ENCODE measurements around the gene ICE2.

The ICE2 gene

GRCh38 chr15:60478566-60479360, at the start of gene ICE2:
TSS of gene ICE2 (minus strand) at chr15:60479142. CDS start at chr15:60477977, 1,165 bp downstream.
- DNase-seq = peak; percentile 97

GRCh38 chr15:60528530-60528929, 49.6 kb upstream of the ICE2 start:
- DNase-seq = no peak

GRCh38 chr15:60527456-60527855, 48.5 kb upstream of the ICE2 start:
- DNase-seq = no peak

- peak; percentile 42 for DNase-seq
These were observed 47.2 kb upstream of the ICE2 start for GRCh38 chr15:60526127-60526616.

- no peak for DNase-seq
These were observed 46.5 kb upstream of the ICE2 start for GRCh38 chr15:60525341-60526039.

- no peak for DNase-seq
These were observed 44.1 kb upstream of the ICE2 start for GRCh38 chr15:60523056-60523455.

- DNase-seq = peak; percentile 88
These were observed 42.0 kb upstream of the ICE2 start for GRCh38 chr15:60520825-60521368.

- no peak for DNase-seq
These were observed 41.3 kb upstream of the ICE2 start for GRCh38 chr15:60520013-60520824.

- DNase-seq = no peak
These were observed 40.3 kb upstream of the ICE2 start for GRCh38 chr15:60519218-60519617.

- no peak for DNase-seq
These were observed 39.6 kb upstream of the ICE2 start for GRCh38 chr15:60518511-60518910.

- no peak for DNase-seq
These were observed 35.4 kb upstream of the ICE2 start for GRCh38 chr15:60514261-60514881.

GRCh38 chr15:60513676-60514075, 34.7 kb upstream of the ICE2 start:
- no peak for DNase-seq

GRCh38 chr15:60512937-60513336, 34.0 kb upstream of the ICE2 start:
- DNase-seq = no peak

GRCh38 chr15:60511351-60512031, 32.5 kb upstream of the ICE2 start:
- no peak for DNase-seq

GRCh38 chr15:60510006-60510405, 31.1 kb upstream of the ICE2 start:
- no peak for DNase-seq

GRCh38 chr15:60509470-60509869, 30.5 kb upstream of the ICE2 start:
- no peak for DNase-seq

- DNase-seq = no peak
These were observed 29.5 kb upstream of the ICE2 start for GRCh38 chr15:60508442-60508841.

- peak; percentile 63 for DNase-seq
These were observed 28.9 kb upstream of the ICE2 start for GRCh38 chr15:60507596-60508424.

- no peak for DNase-seq
These were observed 17.9 kb upstream of the ICE2 start for GRCh38 chr15:60496853-60497252.

GRCh38 chr15:60494108-60494507, 15.2 kb upstream of the ICE2 start:
- DNase-seq = no peak

- DNase-seq = no peak
These were observed 14.2 kb upstream of the ICE2 start for GRCh38 chr15:60493166-60493565.

Data from CD4-positive, alpha-beta T cell treated with Interleukin-17A for 4 hours (primary cell).